Liver (tissue), 9 donors: ENCODE results near the gene VEGFA. TPM values are rescaled to one million over a fixed set of nuclear protein-coding genes. Genes with fewer than 3 reads are reported as not detected.

ENCODE experiments used
- DNase-seq: peaks from one replicate; pipeline ENCODE4 v3.0.0-alpha.2; 2017; ENCODE audit warnings: low spot score
- H3K27ac ChIP-seq, 2 donors: one replicate each; pipeline ENCODE4 v1.7.0; 2013; ENCODE audit warnings: inconsistent platforms in 2 of 2, low read length in 2 of 2, control low read depth in 1 of 2, low read depth in 1 of 2, mild to moderate bottlenecking in 1 of 2
- H3K27me3 ChIP-seq, 4 donors: one replicate each; pipeline versions ENCODE4 v1.6.1 to v1.7.0; 2013; ENCODE audit warnings: low read length in 3 of 4, inconsistent platforms in 1 of 4, mild to moderate bottlenecking in 1 of 4, moderate library complexity in 1 of 4; ENCODE audit not compliant: control insufficient read depth in 4 of 4, insufficient read depth in 4 of 4
- H3K36me3 ChIP-seq, 4 donors: one replicate each; pipeline versions ENCODE4 v1.6.1 to v1.7.0; 2013; ENCODE audit warnings: low read length in 3 of 4, mild to moderate bottlenecking in 3 of 4, low read depth in 1 of 4, moderate library complexity in 1 of 4; ENCODE audit not compliant: control insufficient read depth in 4 of 4, insufficient read depth in 3 of 4
- H3K4me1 ChIP-seq, 4 donors: one replicate each; pipeline versions ENCODE4 v1.6.1 to v1.7.0; 2013; ENCODE audit warnings: low read length in 3 of 4, mild to moderate bottlenecking in 3 of 4, moderate library complexity in 1 of 4; ENCODE audit not compliant: control insufficient read depth in 4 of 4, insufficient read depth in 4 of 4
- H3K4me3 ChIP-seq, 3 donors: one replicate each; pipeline versions ENCODE4 v1.6.1 to v1.7.0; 2013; ENCODE audit warnings: low read length in 3 of 3, control low read depth in 1 of 3, low read depth in 1 of 3, mild to moderate bottlenecking in 1 of 3
- H3K9ac ChIP-seq, 2 donors: one replicate each; pipeline ENCODE4 v1.7.0; 2013; ENCODE audit warnings: low read length in 2 of 2, mild to moderate bottlenecking in 2 of 2, moderate library complexity in 2 of 2, control low read depth in 1 of 2, low read depth in 1 of 2
- H3K9me3 ChIP-seq, 4 donors: one replicate each; pipeline versions ENCODE4 v1.6.1 to v1.7.0; 2013; ENCODE audit warnings: low read length in 3 of 4; ENCODE audit not compliant: control insufficient read depth in 4 of 4
- ATF3 ChIP-seq: IDR thresholded peaks from 2 replicates; pipeline ENCODE4 v1.6.1; 2016; ENCODE audit warnings: antibody characterized with exemption
- CTCF ChIP-seq: fragments of 150-350 bp; IDR thresholded peaks from 2 replicates; pipeline ENCODE4 v1.5.1; 2017; ENCODE audit warnings: improper control_type of control experiment, low read depth, low read length; ENCODE audit not compliant: missing input control
- EGR1 ChIP-seq, 2 donors: IDR thresholded peaks; 2 replicates each; pipeline ENCODE4 v1.6.1; 2016 to 2018; ENCODE audit warnings: antibody characterized with exemption in 2 of 2, low read depth in 2 of 2
- FOXA1 ChIP-seq: IDR thresholded peaks from 2 replicates; pipeline ENCODE4 v1.6.1; 2016; ENCODE audit warnings: antibody characterized with exemption
- FOXA2 ChIP-seq: IDR thresholded peaks from 2 replicates; pipeline ENCODE4 v1.6.1; 2016; ENCODE audit warnings: antibody characterized with exemption
- GABPA ChIP-seq, 2 donors: IDR thresholded peaks in 1 of 2; conservative IDR thresholded peaks in 1 of 2; 2 replicates each; pipeline ENCODE4 v1.6.1; 2016; ENCODE audit warnings: antibody characterized with exemption in 2 of 2, mild to moderate bottlenecking in 1 of 2, moderate library complexity in 1 of 2
- HNF4A ChIP-seq, 2 donors: conservative IDR thresholded peaks; 2 replicates each; pipeline ENCODE4 v1.6.1; 2016; ENCODE audit warnings: antibody characterized with exemption in 2 of 2, mild to moderate bottlenecking in 2 of 2
- HNF4G ChIP-seq: IDR thresholded peaks from 2 replicates; pipeline ENCODE4 v1.6.1; 2016; ENCODE audit warnings: antibody characterized with exemption
- JUND ChIP-seq, 2 donors: IDR thresholded peaks; 2 replicates each; pipeline ENCODE4 v1.6.1; 2016; ENCODE audit warnings: antibody characterized with exemption in 2 of 2
- MAX ChIP-seq: IDR thresholded peaks from 2 replicates; pipeline ENCODE4 v1.6.1; 2016; ENCODE audit warnings: antibody characterized with exemption
- NR2F2 ChIP-seq: IDR thresholded peaks from 2 replicates; pipeline ENCODE4 v1.6.1; 2016; ENCODE audit warnings: antibody characterized with exemption
- RAD21 ChIP-seq, 2 donors: IDR thresholded peaks; 2 replicates each; pipeline ENCODE4 v1.6.1; 2016; ENCODE audit warnings: antibody characterized with exemption in 2 of 2, mild to moderate bottlenecking in 2 of 2
- REST ChIP-seq: IDR thresholded peaks from 2 replicates; pipeline ENCODE4 v1.6.1; 2016; ENCODE audit warnings: antibody characterized with exemption, mild to moderate bottlenecking
- RXRA ChIP-seq, 2 donors: IDR thresholded peaks; 2 replicates each; pipeline ENCODE4 v1.6.1; 2017 to 2018; ENCODE audit warnings: antibody characterized with exemption in 2 of 2, mild to moderate bottlenecking in 1 of 2
- SP1 ChIP-seq: IDR thresholded peaks from 2 replicates; pipeline ENCODE4 v1.6.1; 2018; ENCODE audit warnings: antibody characterized with exemption, mild to moderate bottlenecking
- TAF1 ChIP-seq: conservative IDR thresholded peaks from 2 replicates; pipeline ENCODE4 v1.6.1; 2016; ENCODE audit warnings: antibody characterized with exemption, mild to moderate bottlenecking
- YY1 ChIP-seq: IDR thresholded peaks from 2 replicates; pipeline ENCODE4 v1.6.1; 2016; ENCODE audit warnings: antibody characterized with exemption, mild to moderate bottlenecking
- ZBTB33 ChIP-seq: IDR thresholded peaks from 2 replicates; pipeline ENCODE4 v1.6.1; 2016; ENCODE audit warnings: antibody characterized with exemption
- WGBS: extraction: QIAGEN DNeasy Blood & Tissue Kit; methylation state at CpG from one replicate; pipeline ENCODE4 v1.1.7; 2013; 5-methylcytosine and 5-hydroxymethylcytosine counted together
- polyA plus RNA-seq, 2 donors: library from polyadenylated mRNA; stranded (reverse) in 1 of 2; unstranded in 1 of 2; fragments of 200-250 nt in 1 of 2; fragments of >200 nt in 1 of 2; fragmentation: Nextera tagmentation in 1 of 2; extraction: Ambion mirVana in 1 of 2; gene quantifications; one replicate each; pipeline versions ENCODE4 v1.2.1 to v1.2.3, GENCODE V29; 2013 to 2015
- total RNA-seq, 2 donors: library from RNA; depleted of rRNA; stranded (reverse); fragments of >200 nt; gene quantifications; one replicate each; pipeline ENCODE4 v1.2.3, GENCODE V29; 2014
- donor health status: healthy.
- donor health status: healthy.
- donor health status: healthy.
- donor health status: healthy.
- donor health status: healthy.

Gene VEGFA
- total and polyA plus RNA-seq, 4 donors, result 14.7 to 160 (median 65.2) TPM

GRCh38 chr6:43803783-43804549 is 34.0 kb downstream of the VEGFA start (continued):
- TF ChIP-seq CTCF, result no peak
- no peak for TF ChIP-seq TAF1
- TF ChIP-seq REST, result no peak
- no peak for TF ChIP-seq SP1

- no peak overlapping the region for H3K4me3 ChIP-seq
- no peaks in the 10 kb centered on the region for H3K27me3 ChIP-seq
- peaks cover 26 to 72% (median 59%) of the 10 kb centered on the region in 4 donors for H3K4me1 ChIP-seq
- H3K36me3 ChIP-seq, result no peaks in the 10 kb centered on the region
- peak overlapping the region; percentile 25 to 33 for H3K9ac ChIP-seq
- no peak for DNase-seq
- TF ChIP-seq GABPA (IDR thresholded peaks at IDR 0.05 in 1 of 2, conservative IDR thresholded peaks at IDR 0.05 in 1 of 2) (no peak), JUND (IDR thresholded peaks at IDR 0.05) (peak; percentile 90 to 96), ATF3 (peak; percentile 63), ZBTB33 (peak; percentile 61), NR2F2 (peak; percentile 85), YY1 (peak; percentile 85), SP1 (peak; percentile 98), HNF4A (conservative IDR thresholded peaks at IDR 0.05) (peak; percentile 92 to 95), FOXA2 (peak; percentile 83), RXRA (IDR thresholded peaks at IDR 0.05) (peak; percentile 93 to 94), RAD21 (IDR thresholded peaks at IDR 0.05) (peak; percentile 16 to 36), FOXA1 (peak; percentile 79), CTCF (no peak), TAF1 (no peak), HNF4G (peak; percentile 90), REST (peak; percentile 41), MAX (peak; percentile 55), EGR1 (IDR thresholded peaks at IDR 0.05; ENCODE audit: low read depth in 2 of 2) (peak in 1 of 2 donors; percentile 65)
- WGBS, result 26% methylated on average over 4 of the region's 4 CpGs
- no peaks in the 10 kb centered on the region for H3K9me3 ChIP-seq
- H3K27ac ChIP-seq, result peak overlapping the region; percentile 90 to 95
Observed at GRCh38 chr6:43804550-43805223, 34.7 kb downstream of the VEGFA start.
